ENCODE data around the gene NAA20. TPM values are rescaled to one million over a fixed set of nuclear protein-coding genes. Genes with fewer than 3 reads are reported as not detected.

Gene NAA20
- total and polyA plus RNA-seq, 2 donors (not counting 1 experiment from before 2014, with no cell fraction given): 20.3 to 27.1 TPM

GRCh38 chr20:20022498-20022897, 5.3 kb downstream of the NAA20 start:
- Histone ChIP-seq H3K4me2 (replicated peaks; ENCODE audit: low read depth, low read length, poor library complexity, severe bottlenecking) (no peak overlapping the region), H4K20me1 (ENCODE audit: control insufficient read depth, insufficient read depth, low read length, poor library complexity, severe bottlenecking) (peaks cover 40% of the 10 kb centered on the region), H3K4me3 (ENCODE audit: control extremely low read depth in 1 of 5, extremely low read depth in 1 of 5, insufficient read depth in 1 of 5, low read depth in 2 of 5, low read length in 4 of 5) (no peak overlapping the region), H3K9me3 (ENCODE audit: control extremely low read depth in 1 of 3, control insufficient read depth in 2 of 3, insufficient read depth in 1 of 3, low read length in 2 of 3) (no peaks in the 10 kb centered on the region), H3K36me3 (replicated peaks in 1 of 2; ENCODE audit: control extremely low read depth in 1 of 2, control insufficient read depth in 1 of 2, extremely low read depth in 1 of 2, insufficient read depth in 2 of 2, low read length in 1 of 2) (peaks cover 7 to 40% of the 10 kb centered on the region in 2 experiments), H3K4me1 (ENCODE audit: control insufficient read depth in 2 of 2, insufficient read depth in 2 of 2, low read length in 2 of 2) (peaks cover 12 to 21% of the 10 kb centered on the region in 2 donors), H3K79me2 (ENCODE audit: control insufficient read depth, insufficient read depth, low read length) (peaks cover 70% of the 10 kb centered on the region), H3K27me3 (replicated peaks in 1 of 4; ENCODE audit: control extremely low read depth in 1 of 4, control insufficient read depth in 3 of 4, insufficient read depth in 4 of 4, low read length in 3 of 4) (no peaks in the 10 kb centered on the region), H3K9ac (ENCODE audit: low read length) (no peak overlapping the region), H3K27ac (ENCODE audit: low read length in 2 of 2) (no peak overlapping the region), H2AFZ (ENCODE audit: insufficient read depth, low read depth, low read length, poor library complexity, severe bottlenecking) (no peak overlapping the region)
- no peaks in the 10 kb centered on the region for H3K27me3 Mint-ChIP-seq
- no peak overlapping the region for H3K4me3 Mint-ChIP-seq
- no peak for DNase-seq
- H3K9me3 Mint-ChIP-seq (ENCODE audit: insufficient read depth): no peaks in the 10 kb centered on the region
- H3K27ac Mint-ChIP-seq: no peak overlapping the region
- no peak for TF ChIP-seq CTCF (IDR thresholded peaks at IDR 0.05)
- TF ChIP-seq EZH2 (IDR thresholded peaks at IDR 0.05; ENCODE audit: borderline replicate concordance, insufficient read depth, low read depth, low read length, poor library complexity, severe bottlenecking): no peak
- intact Hi-C loops (cut with micrococcal nuclease): no loop called here
- no peak for ATAC-seq (ENCODE audit: low read depth)
- CTCF ChIA-PET: no interaction called here
- H3K4me1 Mint-ChIP-seq: peaks cover 34% of the 10 kb centered on the region
- POLR2A ChIA-PET: no interaction called here

GRCh38 chr20:20023395-20023794, 6.2 kb downstream of the NAA20 start:
- ChIA-PET CTCF (no interaction called here), POLR2A (no interaction called here)
- peaks cover 7 to 46% of the 10 kb centered on the region in 2 experiments for H3K36me3 ChIP-seq (replicated peaks in 1 of 2; ENCODE audit: control extremely low read depth in 1 of 2, control insufficient read depth in 1 of 2, extremely low read depth in 1 of 2, insufficient read depth in 2 of 2, low read length in 1 of 2)
- Mint-ChIP-seq H3K9me3 (ENCODE audit: insufficient read depth) (no peaks in the 10 kb centered on the region), H3K27me3 (no peaks in the 10 kb centered on the region), H3K27ac (no peak overlapping the region), H3K4me1 (peaks cover 26% of the 10 kb centered on the region), H3K4me3 (no peak overlapping the region)
- H3K27ac ChIP-seq (ENCODE audit: low read length in 2 of 2): no peak overlapping the region
- intact Hi-C loops (cut with micrococcal nuclease): no loop called here
- no CpG with 5 or more reads among the region's 3 CpGs for WGBS (ENCODE audit: insufficient coverage)
- H3K27me3 ChIP-seq (replicated peaks in 1 of 4; ENCODE audit: control extremely low read depth in 1 of 4, control insufficient read depth in 3 of 4, insufficient read depth in 4 of 4, low read length in 3 of 4): no peaks in the 10 kb centered on the region
- H3K9me3 ChIP-seq (ENCODE audit: control extremely low read depth in 1 of 3, control insufficient read depth in 2 of 3, insufficient read depth in 1 of 3, low read length in 2 of 3): no peaks in the 10 kb centered on the region
- ATAC-seq (ENCODE audit: low read depth) (no peak), DNase-seq (no peak)
- H2AFZ ChIP-seq (ENCODE audit: insufficient read depth, low read depth, low read length, poor library complexity, severe bottlenecking): no peak overlapping the region
- peaks cover 5 to 12% of the 10 kb centered on the region in 2 donors for H3K4me1 ChIP-seq (ENCODE audit: control insufficient read depth in 2 of 2, insufficient read depth in 2 of 2, low read length in 2 of 2)
- peaks cover 61% of the 10 kb centered on the region for H3K79me2 ChIP-seq (ENCODE audit: control insufficient read depth, insufficient read depth, low read length)
- no peak overlapping the region for H3K4me2 ChIP-seq (replicated peaks; ENCODE audit: low read depth, low read length, poor library complexity, severe bottlenecking)
- H3K4me3 ChIP-seq (ENCODE audit: control extremely low read depth in 1 of 5, extremely low read depth in 1 of 5, insufficient read depth in 1 of 5, low read depth in 2 of 5, low read length in 4 of 5): no peak overlapping the region
- no peak overlapping the region for H3K9ac ChIP-seq (ENCODE audit: low read length)
- H4K20me1 ChIP-seq (ENCODE audit: control insufficient read depth, insufficient read depth, low read length, poor library complexity, severe bottlenecking): peaks cover 37% of the 10 kb centered on the region
- TF ChIP-seq CTCF (IDR thresholded peaks at IDR 0.05): no peak
- TF ChIP-seq EZH2 (IDR thresholded peaks at IDR 0.05; ENCODE audit: borderline replicate concordance, insufficient read depth, low read depth, low read length, poor library complexity, severe bottlenecking): no peak
